Measurements from ENCODE around the gene PDRG1.
"Not testable (repeated sequence)": the region's sequence is repeated elsewhere in the genome, so short reads cannot be mapped to it uniquely, and the experiment has no call there.

Gene PDRG1

DNA sequence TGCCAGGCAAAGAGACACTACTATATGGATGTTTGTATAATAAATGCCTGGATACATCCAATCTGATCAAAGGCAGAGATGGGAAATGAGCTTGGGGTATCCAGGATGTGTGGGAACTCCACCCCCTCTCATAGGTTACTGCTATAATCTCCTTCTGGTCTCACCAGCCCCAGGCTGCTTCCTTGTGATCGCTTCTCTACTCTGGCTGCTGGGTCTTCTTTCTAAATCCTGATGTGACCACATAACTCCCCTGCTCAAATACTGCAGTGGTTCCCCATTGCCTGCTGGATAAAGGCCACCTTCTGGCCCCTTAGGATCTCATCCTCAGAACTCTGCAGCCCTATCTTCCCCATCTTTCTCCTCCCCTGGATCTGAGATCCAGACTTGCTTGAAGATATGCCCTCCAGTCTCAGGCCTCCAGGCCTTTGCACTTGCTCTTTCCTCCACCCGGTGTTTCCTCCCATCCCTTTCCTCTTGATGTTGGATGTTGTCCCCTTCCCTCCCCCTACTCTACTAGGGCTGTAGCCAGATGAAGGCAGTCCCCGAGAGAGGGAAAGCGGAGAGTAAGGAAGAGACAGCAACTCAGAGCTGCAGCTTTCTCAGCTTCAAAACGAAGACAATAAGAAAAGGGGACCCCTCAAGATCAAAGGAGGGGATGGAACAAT, 15.3 kb upstream of the PDRG1 start:
- DNase-seq (ENCODE audit: low spot score) = no peak

GRCh38 chr20:31963889-31964288, 12.0 kb upstream of the PDRG1 start:
- DNase-seq (ENCODE audit: low spot score) = no peak

DNA sequence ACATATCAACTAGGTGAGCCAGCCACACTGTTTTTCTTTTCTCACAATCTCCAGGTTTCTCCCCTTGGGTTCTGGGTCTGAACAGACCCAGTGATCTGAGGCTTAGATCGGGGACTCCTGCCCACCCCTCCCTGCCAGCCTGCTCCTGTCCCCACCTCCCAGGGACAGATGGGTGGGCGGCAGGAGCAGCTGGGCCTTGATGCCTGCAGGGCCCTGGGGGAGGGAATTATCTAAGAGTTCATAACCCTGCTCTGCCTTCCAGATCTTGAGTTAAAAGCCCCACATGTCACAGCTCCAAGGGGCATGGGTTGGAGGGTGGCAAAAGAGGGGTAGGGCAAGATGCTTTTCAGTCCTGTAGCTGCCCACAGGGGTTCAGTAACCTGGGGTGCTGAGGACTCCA, 10.9 kb upstream of the PDRG1 start:
- no peak for DNase-seq (ENCODE audit: low spot score)

DNA sequence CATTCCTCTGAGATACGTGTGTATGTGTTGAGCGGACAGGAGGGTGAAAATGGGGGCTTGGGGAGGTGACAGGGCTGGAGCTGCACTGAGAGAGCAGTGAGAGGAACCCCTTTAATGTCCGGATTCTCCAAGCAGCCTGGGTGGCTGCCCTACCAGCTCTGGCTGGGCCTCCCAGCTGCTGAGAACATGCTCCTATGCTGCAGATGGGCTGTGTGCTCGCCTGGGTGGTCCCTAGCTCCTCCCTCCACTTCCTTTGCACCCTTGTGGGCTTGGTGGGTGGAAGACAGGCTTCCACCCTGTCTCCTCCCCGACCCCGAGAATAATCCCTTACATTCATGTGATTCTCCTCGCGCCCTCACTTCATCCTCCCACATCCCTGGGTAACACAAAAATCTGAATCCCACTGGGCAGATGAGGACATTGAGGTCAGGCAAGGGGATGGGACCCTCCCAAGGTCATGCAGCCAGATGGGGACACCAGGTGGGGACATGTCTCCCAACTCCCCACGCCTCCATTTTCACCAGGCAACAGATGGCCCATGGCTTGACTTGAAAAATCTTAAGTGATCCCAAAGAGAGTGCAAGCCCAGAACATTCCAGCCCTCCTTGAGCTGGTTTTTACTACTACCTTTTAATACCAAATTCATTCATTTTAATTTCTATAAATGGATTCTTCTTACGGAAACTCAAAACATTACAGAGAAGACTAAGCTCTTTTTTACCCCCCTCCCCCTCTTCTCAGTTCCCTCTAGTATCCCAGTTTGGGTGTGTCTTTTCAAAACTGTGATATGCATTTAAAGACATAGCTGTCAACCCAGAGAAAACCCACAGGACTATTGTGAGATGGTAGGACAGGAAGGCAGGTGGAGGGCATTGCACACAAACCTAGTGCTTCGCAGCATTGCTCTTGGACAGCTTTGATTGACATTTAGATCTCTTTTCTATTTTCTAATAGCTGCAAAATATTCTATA, 5.0 kb upstream of the PDRG1 start:
- no peak for DNase-seq (ENCODE audit: low spot score)

GRCh38 chr20:31954500-31954899, 2.7 kb upstream of the PDRG1 start:
- DNase-seq (ENCODE audit: low spot score) = no peak

DNA sequence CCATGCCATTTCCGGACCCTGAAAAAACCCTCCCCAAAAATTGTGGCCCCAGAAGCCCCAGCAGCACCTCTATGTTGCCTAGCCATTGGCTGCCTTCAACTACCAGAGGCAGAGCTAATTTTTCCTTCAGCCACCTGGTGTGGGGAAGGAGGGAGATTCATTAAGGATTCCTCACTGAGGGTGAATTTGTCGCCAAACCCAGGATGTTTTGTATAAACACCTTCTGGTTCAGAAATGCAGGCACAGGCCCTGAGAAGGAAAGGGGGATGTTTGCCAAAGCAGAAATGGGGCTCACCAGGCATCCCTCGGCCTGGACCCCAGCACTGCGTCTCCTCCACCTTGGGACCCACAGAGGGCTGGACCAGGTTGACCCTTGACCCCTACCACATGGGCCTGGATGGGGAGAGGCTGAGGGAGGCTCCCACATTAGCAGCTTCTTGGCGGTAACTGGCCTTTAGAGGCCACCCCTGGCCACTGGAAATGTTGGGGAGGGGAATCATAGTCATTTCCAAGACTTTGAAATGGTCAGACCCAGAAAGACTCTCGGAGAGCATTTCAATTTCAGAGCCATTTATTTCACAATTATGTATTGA, 1.8 kb upstream of the PDRG1 start:
- DNase-seq (ENCODE audit: low spot score) = no peak

- no peak for DNase-seq (ENCODE audit: low spot score)
These were observed 680 bp downstream of the PDRG1 start for GRCh38 chr20:31951203-31951529.

DNA sequence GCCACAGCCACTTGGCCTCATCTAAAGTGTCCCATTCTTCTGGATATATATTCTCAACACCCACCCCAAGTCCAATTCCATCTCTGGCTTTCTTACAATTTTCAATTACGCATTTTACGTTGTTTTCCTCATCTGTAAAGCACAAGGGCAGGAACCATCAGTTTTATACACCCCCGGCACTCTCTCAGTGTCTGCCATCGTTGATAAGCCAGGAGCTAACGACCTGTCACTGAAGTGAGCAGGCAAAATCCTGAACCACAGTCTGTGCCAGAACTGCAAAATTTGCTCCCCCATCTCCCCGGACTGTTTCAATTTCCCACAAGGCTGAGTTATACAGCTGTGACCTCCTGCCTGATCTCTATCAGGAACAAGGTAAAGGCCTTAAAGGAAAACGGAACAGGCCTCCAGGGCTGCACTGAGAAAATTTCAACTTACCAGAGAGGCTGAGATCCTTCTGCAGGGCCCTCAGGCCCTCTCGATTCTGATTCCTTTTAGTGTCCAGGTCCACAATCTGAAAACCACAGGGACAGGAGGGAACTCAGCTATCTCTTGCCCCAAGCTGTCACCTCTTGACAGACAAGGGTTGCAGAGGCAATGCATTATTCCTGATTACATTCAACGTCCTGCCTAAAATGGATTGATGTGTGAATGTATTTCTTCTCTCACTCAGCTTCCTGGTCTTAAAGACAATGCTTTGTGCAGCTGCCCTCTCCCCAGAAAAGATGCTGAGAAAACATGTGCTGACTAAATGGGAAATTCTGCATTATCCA, 1.8 kb downstream of the PDRG1 start:
- no peak for DNase-seq (ENCODE audit: low spot score)

- DNase-seq (ENCODE audit: low spot score) = no peak
These were observed 3.8 kb downstream of the PDRG1 start for GRCh38 chr20:31948008-31948407.

GRCh38 chr20:31945785-31946184, 6.1 kb downstream of the PDRG1 start:
- no peak for DNase-seq (ENCODE audit: low spot score)

GRCh38 chr20:31945319-31945718, 6.5 kb downstream of the PDRG1 start:
- DNase-seq (ENCODE audit: low spot score) = no peak

- no peak for DNase-seq (ENCODE audit: low spot score)
These were observed 8.8 kb downstream of the PDRG1 start for GRCh38 chr20:31943052-31943471.

DNA sequence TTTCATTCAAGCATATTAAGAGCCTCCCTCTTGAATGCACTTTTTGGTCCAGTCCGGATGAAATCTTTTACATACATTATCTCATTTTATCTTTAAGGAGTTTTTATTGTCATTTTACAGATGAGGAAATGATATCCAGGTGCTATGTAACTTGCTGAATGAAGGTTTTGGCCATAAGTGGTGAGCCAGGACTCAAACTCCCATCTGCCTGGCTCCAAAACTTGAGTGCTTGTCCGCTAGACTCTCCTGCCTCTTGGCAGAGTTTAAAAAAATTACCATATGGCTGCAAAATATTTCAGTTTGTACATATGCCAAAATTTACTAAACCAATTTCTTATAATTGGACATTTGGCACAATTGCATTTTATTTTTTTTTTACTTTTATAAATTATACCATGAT, 12.2 kb downstream of the PDRG1 start:
- no peak for DNase-seq (ENCODE audit: low spot score)

DNA sequence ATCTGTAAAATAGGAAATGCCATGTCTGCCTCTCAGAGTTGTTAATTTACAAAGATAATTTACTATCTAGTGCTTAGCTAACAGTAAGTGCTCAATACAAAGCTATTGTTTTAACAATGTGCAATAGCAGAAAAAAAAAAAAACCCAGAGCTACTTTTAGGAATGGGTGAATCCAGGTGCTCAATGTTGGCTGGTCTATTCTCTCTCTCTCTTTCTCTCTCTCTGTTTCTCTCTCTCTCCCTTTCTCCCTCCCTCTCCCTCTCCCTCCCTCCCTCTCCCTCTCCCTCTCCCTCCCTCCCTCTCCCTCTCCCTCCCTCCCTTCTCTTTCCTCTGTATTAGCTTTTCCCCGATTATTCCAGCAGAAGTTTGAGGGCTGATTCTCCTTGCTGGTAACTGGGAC, 14.0 kb downstream of the PDRG1 start:
- DNase-seq (ENCODE audit: low spot score) = no peak

- no peak for DNase-seq (ENCODE audit: low spot score)
These were observed 15.4 kb downstream of the PDRG1 start for GRCh38 chr20:31936420-31936819.

DNA sequence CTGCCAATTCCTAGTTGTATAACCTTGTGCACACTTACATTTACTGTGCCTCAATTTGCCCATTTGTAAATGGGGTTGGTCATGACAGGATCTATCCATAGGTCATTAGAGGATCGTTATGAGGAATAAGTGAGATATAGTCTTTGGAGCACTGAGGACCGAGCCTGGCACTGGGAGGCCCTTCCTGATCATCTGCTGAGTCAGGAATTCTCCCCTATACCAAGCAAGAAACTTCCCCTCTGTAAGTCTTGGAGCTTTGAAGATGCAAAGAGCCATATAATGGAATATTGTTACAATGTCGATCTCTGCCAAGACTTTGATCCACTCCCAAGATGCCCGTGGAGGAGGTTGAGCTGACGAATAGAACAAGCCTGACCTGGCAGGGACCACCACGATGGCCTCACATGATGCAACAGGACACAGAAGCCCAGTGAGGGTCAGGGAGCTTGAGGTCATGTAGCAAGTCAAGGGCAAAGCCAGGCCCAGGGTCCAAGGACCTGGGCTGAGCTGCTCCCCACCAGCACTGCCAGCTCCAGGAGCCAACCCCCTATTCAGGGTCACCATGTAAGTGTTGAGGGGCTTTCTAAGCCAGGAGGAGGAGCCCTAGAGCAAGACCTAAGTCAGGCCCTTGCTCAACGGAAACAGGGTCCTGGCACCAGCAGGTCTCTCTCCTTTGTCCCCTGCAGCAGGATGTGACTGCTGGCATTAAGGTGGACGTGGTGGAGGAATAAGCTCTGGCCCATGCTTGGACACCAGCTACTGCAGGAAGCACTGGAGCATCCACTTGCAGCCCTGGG, 16.7 kb downstream of the PDRG1 start:
- no peak for DNase-seq (ENCODE audit: low spot score)

- no peak for DNase-seq (ENCODE audit: low spot score)
These were observed 17.4 kb downstream of the PDRG1 start for GRCh38 chr20:31934491-31934890.

DNA sequence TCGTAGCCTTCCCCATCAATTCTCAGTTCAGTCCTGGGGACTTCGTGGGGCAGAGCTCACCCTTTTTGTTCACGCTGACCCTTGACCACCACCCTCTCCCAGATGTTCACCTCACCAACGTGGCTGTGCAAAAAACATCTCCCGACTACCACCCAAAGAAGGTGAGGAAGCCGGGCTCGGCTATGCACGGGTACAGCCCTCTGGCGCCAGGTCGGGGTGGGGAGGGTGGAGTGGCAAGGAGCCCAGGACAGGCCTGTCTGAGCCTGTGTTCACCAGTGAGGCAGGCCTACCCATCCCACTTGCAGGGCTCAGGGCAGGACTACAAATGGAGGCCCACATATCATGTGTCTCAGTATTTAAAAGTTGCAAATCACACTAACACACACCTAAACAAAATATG, 18.1 kb downstream of the PDRG1 start:
- DNase-seq (ENCODE audit: low spot score) = no peak

DNA sequence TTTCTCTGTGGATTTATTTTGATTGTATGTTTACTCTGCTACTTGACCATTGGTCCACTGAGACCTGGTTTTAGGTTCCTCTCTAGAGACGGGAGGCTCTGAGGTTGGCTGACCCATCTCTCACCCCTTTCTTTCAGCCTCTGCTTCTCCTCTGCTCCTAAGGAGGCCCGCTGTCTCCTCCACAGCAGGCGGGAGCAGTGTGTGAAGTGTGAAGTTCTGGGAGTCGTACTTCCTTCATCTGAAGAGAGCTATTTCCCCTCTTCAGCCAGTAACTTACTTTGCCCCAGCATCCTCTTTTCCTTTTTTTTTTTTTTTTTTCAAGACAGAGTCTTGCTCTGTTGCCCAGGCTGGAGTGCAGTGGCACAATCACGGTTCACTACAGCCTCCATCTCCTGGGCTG, 21.1 kb downstream of the PDRG1 start:
- DNase-seq (ENCODE audit: low spot score) = no peak

- DNase-seq (ENCODE audit: low spot score) = not testable (repeated sequence)
These were observed 22.2 kb downstream of the PDRG1 start for GRCh38 chr20:31929631-31930030.

DNA sequence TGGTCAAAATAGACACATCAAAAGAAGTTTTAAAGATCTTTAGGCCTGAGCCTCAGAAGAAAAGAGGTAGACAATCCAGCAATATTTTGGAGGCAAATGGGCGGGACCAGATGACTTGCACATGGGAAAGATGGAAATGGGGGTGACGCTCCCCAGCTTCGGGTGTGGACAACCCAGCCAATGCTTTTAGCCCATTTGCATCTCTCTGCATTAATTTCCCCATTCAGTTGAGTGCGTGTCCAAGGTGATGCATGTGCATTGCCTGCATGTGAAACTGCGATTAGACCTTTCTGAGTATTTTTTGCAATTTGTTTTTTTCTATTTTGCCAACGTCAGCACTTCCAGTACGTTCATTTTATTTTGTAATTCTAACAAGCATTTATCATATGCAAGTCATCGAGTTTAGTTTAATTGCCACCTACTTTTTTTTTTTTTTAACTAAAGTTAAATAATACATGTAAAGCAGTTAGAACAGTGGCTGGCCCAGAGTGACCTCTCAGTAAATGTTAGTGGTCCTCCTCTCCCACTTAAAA, 24.2 kb downstream of the PDRG1 start:
- no peak for DNase-seq (ENCODE audit: low spot score)
